GM21619 (cell line): ENCODE measurements around the gene ZBTB7B.

ENCODE experiments used
- ATAC-seq: cut with Tn5 transposase; IDR thresholded peaks from one replicate; pipeline ENCODE4 v1.9.1; 2021; ENCODE audit not compliant: unreplicated experiment

The ZBTB7B gene

GRCh38 chr1:155034318-155035208 is 32.0 kb downstream of the ZBTB7B start:
- ATAC-seq = no peak

GRCh38 chr1:155035936-155036335 is 33.3 kb downstream of the ZBTB7B start:
- no peak for ATAC-seq

- ATAC-seq = no peak
These were observed 34.4 kb downstream of the ZBTB7B start for GRCh38 chr1:155037043-155037442.

GRCh38 chr1:155037851-155038441 is 35.3 kb downstream of the ZBTB7B start:
- no peak for ATAC-seq

GRCh38 chr1:155038602-155039307 is 36.2 kb downstream of the ZBTB7B start:
- ATAC-seq = no peak

GRCh38 chr1:155039308-155039669 is 36.7 kb downstream of the ZBTB7B start:
- ATAC-seq = no peak

GRCh38 chr1:155040358-155041093 is 37.9 kb downstream of the ZBTB7B start:
- ATAC-seq = no peak

- ATAC-seq = no peak
These were observed 40.2 kb downstream of the ZBTB7B start for GRCh38 chr1:155042789-155043188.

GRCh38 chr1:155043301-155043702 is 40.7 kb downstream of the ZBTB7B start:
- no peak for ATAC-seq

GRCh38 chr1:155043793-155044192 is 41.2 kb downstream of the ZBTB7B start:
- no peak for ATAC-seq

- no peak for ATAC-seq
These were observed 41.8 kb downstream of the ZBTB7B start for GRCh38 chr1:155044365-155044764.

GRCh38 chr1:155044812-155045657 is 42.4 kb downstream of the ZBTB7B start:
- ATAC-seq = peak; percentile 57

- no peak for ATAC-seq
These were observed 46.1 kb downstream of the ZBTB7B start for GRCh38 chr1:155048449-155049334.

GRCh38 chr1:155049651-155050559 is 47.3 kb downstream of the ZBTB7B start:
- ATAC-seq = no peak

GRCh38 chr1:155050560-155051341 is 48.1 kb downstream of the ZBTB7B start, which contains the start of gene ADAM15:
Gene ADAM15, plus strand, starts transcription at chr1:155051316. Its CDS starts 71 bp downstream, at chr1:155051387.
- ATAC-seq = peak; percentile 59

- no peak for ATAC-seq
These were observed 48.8 kb downstream of the ZBTB7B start for GRCh38 chr1:155051342-155051776.

GRCh38 chr1:155051777-155052398 is 49.3 kb downstream of the ZBTB7B start:
- peak; percentile 3 for ATAC-seq
